Left kidney (tissue), 2 donors: ENCODE data around the gene DFFB. TPM values are rescaled to one million over a fixed set of nuclear protein-coding genes. Genes with fewer than 3 reads are reported as not detected.

ENCODE experiments used
- DNase-seq: peaks from one replicate; pipeline ENCODE4 v3.0.0-alpha.2; 2013
- polyA plus RNA-seq: library from polyadenylated mRNA; unstranded; fragments of 120-200 nt; gene quantifications from one replicate; pipeline ENCODE4 v1.2.1, GENCODE V29; 2013; ENCODE audit not compliant: insufficient read length

Gene DFFB
- polyA plus RNA-seq, 1 donor, result 9.8 TPM

DNA sequence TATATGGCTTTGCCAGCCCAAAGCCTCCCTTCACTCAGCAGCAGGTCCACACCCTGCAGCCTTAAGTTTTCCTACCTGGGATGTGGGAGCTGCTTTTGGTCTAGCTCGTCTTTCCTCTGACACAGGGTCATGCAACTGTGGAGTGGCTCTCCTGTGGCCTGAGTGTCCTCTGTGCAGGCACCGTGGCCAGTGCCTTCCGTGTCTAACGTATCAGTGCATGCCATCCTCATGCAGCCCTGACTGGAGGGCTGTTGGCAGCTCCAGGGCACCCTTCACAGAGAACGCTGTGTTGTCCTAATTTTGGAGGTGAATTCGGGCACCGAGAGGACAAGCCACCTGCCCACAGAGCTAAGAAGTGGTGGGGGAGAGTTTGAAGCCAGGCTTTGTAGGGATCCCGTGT is 68.5 kb downstream of the DFFB start:
- DNase-seq, result no peak

DNA sequence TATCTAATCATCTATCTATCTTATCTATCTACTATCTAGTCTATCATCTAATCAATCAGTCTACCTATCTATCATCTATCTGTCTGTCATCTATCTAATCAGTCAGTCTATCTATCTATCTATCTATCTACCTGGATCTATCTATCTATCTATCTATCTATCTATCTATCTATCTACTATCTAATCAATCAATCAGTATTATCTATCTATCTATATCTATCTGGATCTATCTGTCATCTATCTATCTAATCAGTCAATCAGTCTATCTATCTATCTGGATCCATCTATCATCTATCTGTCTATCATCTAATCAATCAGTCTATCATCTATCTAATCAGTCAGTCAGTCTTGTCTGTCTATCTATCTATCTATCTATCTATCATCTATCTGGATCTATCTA is 69.7 kb downstream of the DFFB start:
- DNase-seq, result no peak

DNA sequence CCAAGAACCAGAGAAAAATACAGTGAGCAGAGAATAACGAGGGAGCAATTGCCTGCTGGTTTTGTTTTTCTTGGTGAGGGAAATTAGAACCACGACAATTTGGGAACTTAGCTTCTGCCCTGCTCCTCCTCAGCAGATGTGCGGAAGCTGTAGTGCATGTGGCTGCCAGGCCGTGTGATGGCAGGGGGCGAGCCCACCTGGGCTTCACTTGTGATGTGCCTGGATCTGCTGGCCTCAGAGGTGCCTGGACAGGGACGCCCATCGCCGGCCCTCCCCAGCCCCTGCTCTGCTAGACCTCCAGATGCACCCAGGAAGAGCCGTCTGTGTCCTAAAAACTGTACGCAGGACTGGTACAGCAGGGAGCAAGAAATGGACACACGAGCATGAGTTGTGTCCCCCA is 71.3 kb downstream of the DFFB start:
- no peak for DNase-seq

DNA sequence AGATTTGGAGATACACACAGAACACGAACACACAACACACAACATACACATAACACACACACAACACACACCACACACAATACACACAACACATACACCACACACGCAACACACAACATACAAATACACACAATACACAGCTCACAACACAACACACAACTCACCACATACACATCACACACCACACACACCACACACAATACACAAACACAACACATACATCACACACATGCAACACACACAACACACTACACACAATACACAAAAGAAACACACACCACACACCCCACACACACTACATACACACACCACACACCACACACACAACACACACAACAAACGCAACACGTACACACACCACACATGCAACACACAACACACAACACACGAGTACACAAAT is 71.8 kb downstream of the DFFB start:
- no peak for DNase-seq

DNA sequence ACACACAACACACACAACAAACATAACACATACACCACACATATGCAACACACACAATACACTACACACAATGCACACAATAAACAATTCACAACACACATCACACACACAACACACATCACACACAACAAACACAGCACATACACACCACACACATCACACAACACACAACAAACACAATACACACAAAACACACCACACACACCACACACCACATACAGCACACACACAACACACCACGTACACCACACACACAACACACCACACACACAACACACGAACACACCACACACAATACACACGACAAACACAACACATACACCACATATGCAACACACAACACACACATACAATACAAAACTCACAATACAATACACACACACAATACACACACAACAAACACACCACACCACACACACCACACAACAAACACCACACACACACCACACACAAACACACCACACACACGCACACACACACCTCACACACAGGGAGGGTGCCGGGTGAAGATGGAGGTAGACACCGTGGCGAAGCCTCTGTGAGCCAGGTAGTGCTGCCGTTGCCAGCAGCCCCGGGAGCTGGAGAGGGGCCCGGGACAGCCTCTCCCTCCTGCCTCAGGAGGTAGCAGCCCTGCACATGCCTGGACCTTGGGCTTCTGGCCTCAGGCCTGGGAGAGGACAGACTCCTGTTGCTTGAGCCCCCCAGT is 73.2 kb downstream of the DFFB start:
- no peak for DNase-seq

DNA sequence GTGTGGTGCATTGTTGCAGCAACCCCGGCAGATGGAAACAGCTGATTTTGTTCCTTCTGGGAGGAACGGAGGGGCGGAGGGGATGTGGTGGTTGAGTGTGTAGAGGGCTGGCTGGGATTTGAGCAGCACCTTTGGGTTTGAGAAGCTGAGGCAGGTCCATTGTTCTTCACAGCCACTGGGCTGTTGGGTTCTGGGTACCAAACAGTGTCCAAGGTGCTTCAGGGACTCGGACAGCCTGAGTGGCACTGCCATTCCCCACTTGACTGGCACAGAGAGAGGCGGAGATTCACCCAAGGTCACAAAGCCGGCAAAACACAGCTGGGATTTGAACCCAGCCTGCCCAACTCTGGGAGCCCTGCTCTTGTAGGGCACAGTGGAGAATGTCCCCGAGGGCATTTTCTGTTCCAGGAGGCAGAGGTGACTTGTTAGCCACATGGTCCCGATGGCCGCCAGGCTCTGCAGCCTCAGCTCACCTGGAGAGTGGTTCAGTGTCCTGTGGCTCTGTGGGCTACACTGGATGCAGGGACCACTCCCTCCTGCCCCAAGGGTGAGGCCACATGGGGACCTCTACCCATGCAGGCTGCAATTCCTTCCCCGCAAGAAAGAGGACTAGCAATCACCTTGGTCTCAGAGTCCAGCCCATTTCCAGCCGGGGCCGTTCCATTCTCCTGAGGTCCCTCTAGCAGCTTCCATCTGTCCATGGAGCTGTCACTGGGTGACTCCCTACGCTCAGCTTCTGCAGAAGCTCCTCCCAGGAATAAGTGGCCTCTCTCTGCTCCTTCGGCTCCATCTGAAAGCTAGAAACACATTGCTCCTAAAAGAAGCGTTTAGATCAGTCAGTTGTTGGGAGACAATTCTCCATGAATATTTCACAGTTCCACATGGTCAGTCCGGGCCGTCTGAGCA is 74.0 kb downstream of the DFFB start:
- DNase-seq, result no peak

DNA sequence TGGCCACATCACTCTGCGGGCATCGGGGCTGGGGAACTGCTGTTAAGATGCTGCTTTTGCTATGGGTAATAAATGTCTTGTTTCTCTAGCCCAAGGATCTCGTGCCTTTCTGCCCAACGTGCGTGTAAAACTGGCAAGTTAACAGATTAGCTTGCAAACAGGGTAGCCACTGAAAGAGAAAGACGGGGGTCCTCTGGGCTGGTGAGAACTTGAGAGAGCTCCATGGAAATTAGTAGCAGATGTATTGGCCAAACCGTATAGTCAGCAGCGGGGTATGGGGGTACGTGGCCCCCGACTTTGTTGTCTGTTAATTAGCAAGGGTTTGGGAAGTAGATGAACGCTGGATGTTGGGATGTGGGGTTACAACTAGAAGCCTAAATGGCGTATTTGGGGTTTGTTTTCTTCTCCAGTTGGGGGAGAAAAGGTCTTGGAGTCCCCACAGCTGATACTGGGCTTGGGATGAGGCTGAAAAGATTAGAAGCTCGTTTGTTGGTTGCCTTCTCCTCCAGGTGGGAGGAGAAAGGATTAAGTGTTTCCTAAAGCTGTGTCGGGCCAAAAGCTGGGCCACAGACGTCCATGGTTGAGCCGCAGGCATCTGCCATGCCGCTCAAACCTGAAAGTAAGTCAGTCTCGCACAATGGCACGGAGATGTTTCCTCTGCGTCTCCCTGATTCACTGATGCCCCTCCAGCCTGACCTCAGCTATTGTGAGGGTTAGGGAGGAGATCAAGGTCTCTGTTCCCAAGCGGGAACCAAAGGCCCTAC is 75.1 kb downstream of the DFFB start:
- DNase-seq, result no peak

Other genes starting within 250 kb of the DFFB start
- 8.6 TPM for gene MEGF6, start 246.0 kb upstream of the DFFB start, polyA plus RNA-seq
- 40.4 TPM for gene TPRG1L, start 232.5 kb upstream of the DFFB start, polyA plus RNA-seq
- gene WRAP73, start 207.4 kb upstream of the DFFB start, polyA plus RNA-seq, result 17.8 TPM
- 0.55 TPM for gene TP73, start 205.0 kb upstream of the DFFB start, polyA plus RNA-seq
- gene CCDC27, start 105.0 kb upstream of the DFFB start, polyA plus RNA-seq, result 0.20 TPM
- gene SMIM1, start 84.7 kb upstream of the DFFB start, polyA plus RNA-seq, result 6.6 TPM
- gene LRRC47, start 61.0 kb upstream of the DFFB start, polyA plus RNA-seq, result 65.1 TPM
- gene CEP104, start 265 bp upstream of the DFFB start, polyA plus RNA-seq, result 51.5 TPM
- 37.9 TPM for gene C1orf174, start 42.8 kb downstream of the DFFB start, polyA plus RNA-seq